ENCODE measurements around the gene SYCN. TPM values are rescaled to one million over a fixed set of nuclear protein-coding genes. Genes with fewer than 3 reads are reported as not detected.

SYCN gene
- total and polyA plus RNA-seq, 12 donors = 0.55 TPM; not detected in 11

DNA sequence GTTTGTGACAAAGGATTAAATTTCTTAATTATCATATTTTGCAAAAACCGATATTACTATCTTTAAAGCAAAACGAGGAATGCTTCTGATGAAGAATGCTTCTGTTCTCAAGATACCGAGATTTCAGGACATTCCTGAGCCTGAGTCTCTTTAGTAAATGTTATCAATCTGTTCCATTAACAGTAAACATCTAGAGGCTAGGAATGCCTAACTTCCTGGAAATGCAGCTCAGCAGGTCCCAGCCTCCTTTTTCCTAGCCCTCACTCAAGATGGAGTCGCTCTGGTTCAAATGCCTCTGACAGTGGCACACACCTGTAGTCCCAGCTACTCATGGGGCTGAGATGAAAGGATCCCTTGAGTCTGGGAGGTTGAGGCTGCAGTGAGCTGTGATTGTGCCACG lies 47.0 kb upstream of the SYCN start:
- Histone ChIP-seq H3K27ac (no peak overlapping the region), H3K4me1 (peaks cover 0 to 14% (median 8%) of the 10 kb centered on the region in 9 donors), H3K36me3 (no peaks in the 10 kb centered on the region), H3K9me3 (no peaks in the 10 kb centered on the region), H3K4me3 (no peak overlapping the region), H3K27me3 (peaks cover 21 to 80% (median 56%) of the 10 kb centered on the region in 7 donors)
- intact Hi-C loops (cut with DNase I) = no loop called here
- 60 to 67% methylated on average over 5 of the region's 5 CpGs for WGBS, 2 donors
- TF ChIP-seq, protein P1, sequence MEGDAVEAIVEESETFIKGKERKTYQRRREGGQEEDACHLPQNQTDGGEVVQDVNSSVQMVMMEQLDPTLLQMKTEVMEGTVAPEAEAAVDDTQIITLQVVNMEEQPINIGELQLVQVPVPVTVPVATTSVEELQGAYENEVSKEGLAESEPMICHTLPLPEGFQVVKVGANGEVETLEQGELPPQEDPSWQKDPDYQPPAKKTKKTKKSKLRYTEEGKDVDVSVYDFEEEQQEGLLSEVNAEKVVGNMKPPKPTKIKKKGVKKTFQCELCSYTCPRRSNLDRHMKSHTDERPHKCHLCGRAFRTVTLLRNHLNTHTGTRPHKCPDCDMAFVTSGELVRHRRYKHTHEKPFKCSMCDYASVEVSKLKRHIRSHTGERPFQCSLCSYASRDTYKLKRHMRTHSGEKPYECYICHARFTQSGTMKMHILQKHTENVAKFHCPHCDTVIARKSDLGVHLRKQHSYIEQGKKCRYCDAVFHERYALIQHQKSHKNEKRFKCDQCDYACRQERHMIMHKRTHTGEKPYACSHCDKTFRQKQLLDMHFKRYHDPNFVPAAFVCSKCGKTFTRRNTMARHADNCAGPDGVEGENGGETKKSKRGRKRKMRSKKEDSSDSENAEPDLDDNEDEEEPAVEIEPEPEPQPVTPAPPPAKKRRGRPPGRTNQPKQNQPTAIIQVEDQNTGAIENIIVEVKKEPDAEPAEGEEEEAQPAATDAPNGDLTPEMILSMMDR (IDR thresholded peaks at IDR 0.05) = no peak
- ATAC-seq (no peak), DNase-seq (no peak)

DNA sequence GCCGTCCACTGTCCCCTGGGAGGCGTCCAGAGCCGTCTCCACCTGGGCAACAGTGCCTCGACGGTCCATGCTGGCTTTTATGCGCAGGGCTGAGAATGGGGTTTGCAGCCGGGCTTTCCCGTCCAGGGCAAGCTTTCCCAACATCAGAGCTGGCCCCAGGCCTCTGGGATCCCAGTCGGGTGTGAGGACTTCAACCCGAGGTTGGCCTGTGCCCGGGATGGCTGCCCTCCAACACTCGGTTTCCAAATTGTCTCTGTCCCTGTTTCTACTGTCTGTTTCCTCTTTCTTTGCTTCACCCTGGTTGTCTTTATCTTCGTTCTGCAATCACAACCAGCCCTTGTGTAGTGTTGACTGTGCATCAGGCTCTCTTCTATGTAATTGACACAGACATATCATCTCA lies 44.7 kb upstream of the SYCN start, which contains the start of gene IFNL4:
Gene IFNL4, minus strand, starts transcription at position 51 of the 400 bp plus-strand sequence.
- H3K9me3 ChIP-seq = no peaks in the 10 kb centered on the region
- ATAC-seq (no peak), DNase-seq (no peak)
- H3K4me1 ChIP-seq = peaks cover 0 to 14% (median 8%) of the 10 kb centered on the region in 9 donors
- WGBS, 2 donors = 48 to 53% methylated on average over 13 of the region's 13 CpGs
- intact Hi-C loops (cut with DNase I) = no loop called here
- H3K27ac ChIP-seq = no peak within 1 kb of the TSS
- H3K36me3 ChIP-seq = no peaks in the 10 kb centered on the region
- H3K27me3 ChIP-seq = peaks cover 21 to 68% (median 59%) of the 10 kb centered on the region in 7 donors
- peak within 1 kb of the TSS in 1 of 10 donors; percentile 7 for H3K4me3 ChIP-seq
- TF ChIP-seq, protein P1 (IDR thresholded peaks at IDR 0.05) = no peak

DNA sequence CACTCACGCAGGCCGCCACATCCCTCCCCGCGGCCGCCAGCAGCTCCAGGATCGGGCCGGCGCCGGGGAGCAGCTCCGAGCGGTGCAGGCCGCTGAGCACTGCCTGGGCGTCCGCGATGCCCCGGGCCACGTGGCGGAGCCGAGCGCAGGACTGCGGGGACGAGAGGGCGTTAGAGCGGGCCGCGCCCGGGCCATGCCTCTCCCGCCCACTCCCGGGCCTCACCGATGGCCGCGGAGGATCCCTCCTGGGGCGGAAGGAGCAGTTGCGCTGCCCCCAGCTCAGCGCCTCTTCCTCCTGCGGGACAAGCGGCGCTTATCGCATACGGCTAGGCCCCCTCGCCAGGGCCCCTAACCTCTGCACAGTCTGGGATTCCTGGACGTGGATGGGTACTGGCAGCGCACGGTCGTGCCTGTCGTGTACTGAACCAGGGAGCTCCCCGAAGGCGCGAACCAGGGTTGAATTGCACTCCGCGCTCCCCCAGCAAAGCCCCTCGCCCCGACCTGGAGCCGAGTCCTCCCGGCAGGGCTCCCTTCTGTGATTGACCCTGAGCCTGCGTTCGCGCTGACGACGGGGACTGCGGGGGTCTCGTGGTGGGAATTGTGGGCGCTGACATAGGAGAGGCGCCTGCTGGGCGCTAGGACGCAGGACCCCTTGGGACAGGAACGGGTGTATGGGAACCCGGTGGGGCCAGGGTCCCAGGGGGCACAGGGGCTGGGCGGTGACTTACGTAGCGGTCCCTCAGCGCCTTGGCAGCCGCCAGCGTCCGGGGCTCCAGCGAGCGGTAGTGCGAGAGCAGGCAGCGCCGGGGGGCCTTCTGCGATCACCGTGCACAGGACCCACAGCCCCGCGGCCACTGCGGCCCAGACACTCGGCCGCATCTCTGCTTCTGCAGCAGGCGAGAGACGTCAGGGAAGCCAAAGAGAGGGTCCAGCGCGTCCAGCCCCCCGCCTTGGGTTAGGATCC lies 43.9 kb upstream of the SYCN start:
- H3K27ac ChIP-seq = no peak overlapping the region
- ATAC-seq = peak in 3 of 8 donors; percentile 30 to 69 (median 61)
- intact Hi-C loops (cut with DNase I) = no loop called here

More for the DNA sequence above, 43.9 kb upstream of the SYCN start:
- Histone ChIP-seq H3K9me3 (no peaks in the 10 kb centered on the region), H3K4me3 (peak overlapping the region in 1 of 10 donors; percentile 7), H3K4me1 (peaks cover 0 to 14% (median 8%) of the 10 kb centered on the region in 9 donors), H3K27me3 (peaks cover 21 to 74% (median 58%) of the 10 kb centered on the region in 7 donors), H3K36me3 (no peaks in the 10 kb centered on the region)
- WGBS, 2 donors = 11% methylated on average over 90 to 92 of the region's 92 CpGs
- TF ChIP-seq, protein P1 (IDR thresholded peaks at IDR 0.05) = no peak
- no peak for DNase-seq
